GM23338 (cell line): ENCODE measurements around the gene VN1R5. TPM values are rescaled to one million over a fixed set of nuclear protein-coding genes. Genes with fewer than 3 reads are reported as not detected.

Experiments
- ATAC-seq: fragments of 200-7000 bp; cut with Tn5 transposase; 3 replicates; pipeline ENCODE4 v1.9.1; 2020
- DNase-seq: peaks from one replicate; pipeline ENCODE4 v3.0.0-alpha.2; 2015; ENCODE audit warnings: low spot score
- H2AFZ ChIP-seq: fragments of 200-600 bp; sonication (generic); 2 replicates; pipeline ENCODE4 v1.8.0; 2016; ENCODE audit warnings: antibody characterized with exemption, mild to moderate bottlenecking, moderate library complexity
- H3F3A ChIP-seq: fragments of 200-600 bp; sonication (generic); replicated peaks from 2 replicates; pipeline ENCODE4 v1.8.0; 2017; ENCODE audit warnings: antibody characterized with exemption, mixed run types, low read depth
- H3K27ac ChIP-seq: fragments of 200-600 bp; sonication (generic); 2 replicates; pipeline ENCODE4 v1.6.1; 2016; ENCODE audit warnings: low read depth
- H3K27me3 ChIP-seq: fragments of 200-600 bp; sonication (generic); 2 replicates; pipeline ENCODE4 v1.8.0; 2016; ENCODE audit warnings: mild to moderate bottlenecking, mixed run types, moderate library complexity; ENCODE audit not compliant: insufficient read depth
- H3K36me3 ChIP-seq: fragments of 200-600 bp; sonication (generic); 2 replicates; pipeline ENCODE4 v1.8.0; 2016; ENCODE audit warnings: mild to moderate bottlenecking; ENCODE audit not compliant: insufficient read depth
- H3K4me1 ChIP-seq: fragments of 200-600 bp; sonication (generic); 2 replicates; pipeline ENCODE4 v1.8.0; 2016; ENCODE audit warnings: mild to moderate bottlenecking, moderate library complexity; ENCODE audit not compliant: insufficient read depth
- H3K4me2 ChIP-seq: fragments of 200-600 bp; sonication (generic); 2 replicates; pipeline ENCODE4 v1.7.1; 2017; ENCODE audit warnings: mixed run types
- H3K4me3 ChIP-seq: fragments of 200-600 bp; sonication (generic); 2 replicates; pipeline ENCODE4 v1.6.1; 2016; ENCODE audit warnings: mixed run types
- H3K79me2 ChIP-seq: fragments of 200-600 bp; sonication (generic); replicated peaks from 2 replicates; pipeline ENCODE4 v1.8.0; 2017; ENCODE audit warnings: mild to moderate bottlenecking; ENCODE audit not compliant: insufficient read depth
- H3K9me2 ChIP-seq: fragments of 200-600 bp; sonication (generic); 2 replicates; pipeline ENCODE4 v1.8.0; 2017; ENCODE audit not compliant: insufficient read depth
- H4K20me1 ChIP-seq: fragments of 200-600 bp; sonication (generic); replicated peaks from 2 replicates; pipeline ENCODE4 v1.8.0; 2017; ENCODE audit warnings: mild to moderate bottlenecking; ENCODE audit not compliant: insufficient read depth
- H3K27ac Mint-ChIP-seq: 2 replicates; pipeline ENCODE4 v1.8.0; 2020; ENCODE audit warnings: inconsistent platforms, mild to moderate bottlenecking, moderate library complexity, mixed read lengths
- H3K27me3 Mint-ChIP-seq: 3 replicates; pipeline ENCODE4 v1.8.0; 2022; ENCODE audit warnings: low read depth, mild to moderate bottlenecking, moderate library complexity, mixed read lengths, inconsistent platforms; ENCODE audit not compliant: insufficient read depth, poor library complexity
- H3K36me3 Mint-ChIP-seq: 3 replicates; pipeline ENCODE4 v1.8.0; 2021; ENCODE audit warnings: low read depth, mild to moderate bottlenecking, inconsistent platforms, moderate library complexity, mixed read lengths
- H3K4me1 Mint-ChIP-seq: 3 replicates; pipeline ENCODE4 v1.8.0; 2020; ENCODE audit warnings: mild to moderate bottlenecking, inconsistent platforms, mixed read lengths
- H3K4me3 Mint-ChIP-seq: 3 replicates; pipeline ENCODE4 v1.8.0; 2021; ENCODE audit warnings: moderate library complexity, mild to moderate bottlenecking, inconsistent platforms, mixed read lengths
- H3K9me3 Mint-ChIP-seq: 3 replicates; pipeline ENCODE4 v1.8.0; 2020; ENCODE audit warnings: moderate library complexity, mild to moderate bottlenecking, inconsistent platforms, mixed read lengths
- CREB1 ChIP-seq: fragments of 250-450 bp; sonication (Bioruptor Pico); IDR thresholded peaks from 2 replicates; pipeline ENCODE4 v1.5.0; 2020; ENCODE audit warnings: low read depth, mild to moderate bottlenecking, moderate library complexity
- CTCF ChIP-seq, 2 experiments: fragments of 200-600 bp in 1 of 2; sonication (generic) in 1 of 2; conservative IDR thresholded peaks; 2 replicates each; pipeline versions ENCODE4 v1.5.1 to v1.6.1; 2016 to 2017; ENCODE audit warnings: antibody characterized with exemption in 2 of 2, low read depth in 2 of 2, mild to moderate bottlenecking in 2 of 2, moderate library complexity in 1 of 2
- ETS1 ChIP-seq: IDR thresholded peaks from 2 replicates; pipeline ENCODE4 v1.6.1; 2016; ENCODE audit warnings: antibody characterized with exemption
- POLR2AphosphoS5 ChIP-seq: IDR thresholded peaks from 2 replicates; pipeline ENCODE4 v1.6.1; 2016; ENCODE audit warnings: antibody characterized with exemption, low read depth
- REST ChIP-seq: IDR thresholded peaks from one replicate; pipeline ENCODE4 v1.6.1; 2018; ENCODE audit warnings: antibody characterized with exemption; ENCODE audit not compliant: unreplicated experiment
- STAT1 ChIP-seq: IDR thresholded peaks from one replicate; pipeline ENCODE4 v1.6.1; 2016; ENCODE audit warnings: antibody characterized with exemption; ENCODE audit not compliant: unreplicated experiment
- ZNF462 ChIP-seq: fragments of 250-450 bp; sonication (Bioruptor Pico); IDR thresholded peaks from 2 replicates; pipeline ENCODE4 v1.5.0; 2020; ENCODE audit warnings: mild to moderate bottlenecking, moderate library complexity
- polyA plus RNA-seq: library from polyadenylated mRNA; unstranded; fragments of >200 nt; fragmentation: Nextera tagmentation; extraction: Ambion mirVana; gene quantifications from 2 replicates; pipeline ENCODE4 v1.2.1, GENCODE V29; 2016
- total RNA-seq: library from RNA; depleted of rRNA; stranded (reverse); fragments of >200 nt; shearing (Covaris generic); gene quantifications from 2 replicates; pipeline ENCODE4 v1.2.3, GENCODE V29; 2014

Gene VN1R5
- total and polyA plus RNA-seq, 2 experiments from 2014 or later, result not detected

GRCh38 chr1:247212012-247212411 is 43.9 kb upstream of the VN1R5 start:
- peaks cover 24% of the 10 kb centered on the region for H3K4me1 ChIP-seq
- H4K20me1 ChIP-seq, result peaks cover 26% of the 10 kb centered on the region
- no peaks in the 10 kb centered on the region for H3F3A ChIP-seq
- Mint-ChIP-seq H3K4me1 (peaks cover 31% of the 10 kb centered on the region), H3K36me3 (no peaks in the 10 kb centered on the region; the same call in 2 of the 3 replicates), H3K9me3 (no peaks in the 10 kb centered on the region), H3K27me3 (peaks cover 3% of the 10 kb centered on the region), H3K27ac (no peak overlapping the region), H3K4me3 (no peak overlapping the region)
- no peak overlapping the region for H3K27ac ChIP-seq
- no peak for ATAC-seq
- DNase-seq, result no peak
- no peaks in the 10 kb centered on the region for H3K27me3 ChIP-seq
- no peak overlapping the region for H3K4me3 ChIP-seq
- H2AFZ ChIP-seq, result 0 out of 2 replicates have a peak overlapping the region, but pooled peaks have one; percentile 39
- TF ChIP-seq REST (no peak), STAT1 (no peak), ETS1 (no peak), POLR2AphosphoS5 (no peak), ZNF462 (CRISPR knock-in tag) (no peak), CTCF (conservative IDR thresholded peaks at IDR 0.05; ENCODE audit: low read depth in 2 of 2) (no peak), CREB1 (CRISPR knock-in tag) (no peak)
- H3K4me2 ChIP-seq, result no peak overlapping the region
- H3K36me3 ChIP-seq, result no peaks in the 10 kb centered on the region
- no peaks in the 10 kb centered on the region for H3K9me2 ChIP-seq
- peaks cover 31% of the 10 kb centered on the region for H3K79me2 ChIP-seq
